ENCODE data around the gene NAPB.

Gene NAPB

GRCh38 chr20:23437126-23437899 lies 16.0 kb upstream of the NAPB start:
- DNase-seq = no peak

DNA sequence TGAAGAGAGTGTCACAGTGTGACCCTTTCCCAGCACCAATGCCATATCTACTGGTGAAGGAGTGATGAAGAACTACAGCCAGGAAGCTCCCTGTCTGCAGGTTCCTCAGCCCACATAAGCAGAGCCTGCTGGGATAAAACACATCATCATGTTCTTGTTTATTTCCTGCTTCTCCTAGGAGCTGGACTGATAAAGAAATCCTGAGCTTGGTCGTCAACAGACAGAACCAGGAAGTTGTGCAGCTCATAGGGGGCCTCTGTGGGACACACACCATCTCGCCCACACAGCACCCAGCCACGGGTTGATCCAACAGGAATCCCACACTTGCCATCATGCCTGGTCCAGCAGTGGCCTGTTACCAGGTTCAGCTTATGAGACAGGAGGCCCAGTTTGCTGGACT lies 15.4 kb upstream of the NAPB start:
- DNase-seq = no peak

DNA sequence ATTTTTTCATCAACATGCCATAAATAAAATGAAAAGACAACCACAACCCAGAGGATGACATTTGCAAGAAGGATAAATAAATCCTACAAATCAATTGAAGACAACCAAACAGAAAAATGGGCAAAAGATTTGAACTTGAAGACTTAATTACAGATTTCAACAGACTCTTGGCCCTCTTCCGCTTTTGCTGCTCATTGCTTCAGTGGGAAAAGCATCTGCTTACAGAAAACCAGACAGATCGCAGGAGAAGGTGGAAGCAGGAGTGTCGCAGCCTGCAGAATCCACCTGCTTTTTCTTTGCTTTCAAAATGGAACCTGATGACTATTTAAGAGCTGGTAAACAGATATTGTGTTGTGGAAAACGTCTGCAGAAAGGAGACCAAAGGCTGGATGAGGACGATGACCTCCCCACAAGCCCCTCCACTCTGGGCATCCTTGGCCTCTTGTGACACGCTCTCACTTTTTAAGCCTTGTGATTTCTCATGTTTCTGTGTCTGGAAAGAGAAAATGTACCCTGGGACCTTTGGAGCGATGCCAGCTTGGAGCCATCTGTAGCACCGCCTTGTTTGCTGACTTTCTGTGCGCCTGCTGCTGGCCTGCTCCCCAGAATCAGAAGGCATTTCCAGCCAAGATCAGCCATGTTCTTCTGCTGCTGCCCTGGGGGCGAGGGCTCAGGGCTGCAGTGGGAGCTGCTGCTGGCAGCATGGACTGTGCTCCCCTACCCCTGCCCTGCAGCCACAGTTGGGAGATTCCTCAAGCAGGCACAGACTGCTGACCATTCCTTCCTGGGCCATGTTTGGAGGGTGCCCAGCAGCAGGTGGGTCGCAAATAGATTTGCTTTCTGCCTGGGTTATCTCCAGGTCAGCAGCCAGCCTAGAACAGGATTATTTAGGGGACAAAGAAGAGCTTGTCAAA lies 14.6 kb upstream of the NAPB start:
- no peak for DNase-seq

DNA sequence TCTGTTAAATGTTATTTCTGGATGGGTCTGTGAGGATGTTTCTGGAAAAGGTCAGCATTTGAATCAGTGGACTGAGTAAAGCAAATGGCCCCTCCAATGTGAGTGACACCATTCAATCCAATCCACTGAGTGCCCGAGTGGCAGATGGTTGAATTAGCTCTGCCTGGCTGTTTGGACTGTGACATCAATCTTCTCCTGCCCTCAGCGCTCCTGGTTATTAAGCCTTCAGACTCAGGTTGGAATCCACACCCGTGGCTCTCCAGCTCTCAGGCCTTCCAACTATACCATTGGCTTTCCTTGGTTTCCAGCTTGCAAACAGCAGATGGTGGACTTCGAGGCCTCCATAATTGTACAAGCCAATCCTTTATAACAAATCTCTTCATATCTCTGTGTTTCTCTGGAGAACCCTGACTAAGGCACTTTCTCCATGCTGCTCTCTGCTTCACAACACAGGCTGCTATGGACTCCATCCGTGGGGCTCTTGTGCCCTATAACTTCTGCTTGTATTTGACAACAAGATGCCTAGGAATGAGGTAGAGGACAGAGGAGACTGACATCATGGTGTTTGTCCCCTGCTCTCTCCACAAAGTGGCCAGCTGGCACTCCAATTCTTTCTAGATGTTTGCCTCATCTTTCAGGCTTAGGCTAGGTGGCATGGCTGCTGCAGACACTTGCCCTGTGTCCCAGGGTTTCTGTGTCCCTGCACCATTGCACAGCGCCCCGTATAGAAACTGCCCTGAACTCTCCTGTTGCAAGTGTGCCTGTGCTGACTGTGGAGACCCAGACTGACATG lies 13.4 kb upstream of the NAPB start:
- DNase-seq = no peak

- DNase-seq = no peak
Measured at GRCh38 chr20:23433628-23434027, 12.3 kb upstream of the NAPB start.

- DNase-seq = no peak
Measured at GRCh38 chr20:23425129-23425528, 3.8 kb upstream of the NAPB start.

- DNase-seq = peak; percentile 20
Measured at GRCh38 chr20:23419995-23420901, 1.0 kb downstream of the NAPB start.

GRCh38 chr20:23419657-23419994 lies 1.7 kb downstream of the NAPB start:
- DNase-seq = no peak

- no peak for DNase-seq
Measured at GRCh38 chr20:23417861-23418260, 3.4 kb downstream of the NAPB start.

GRCh38 chr20:23415959-23416583 lies 5.2 kb downstream of the NAPB start:
- DNase-seq = no peak

GRCh38 chr20:23415555-23415954 lies 5.7 kb downstream of the NAPB start:
- no peak for DNase-seq

DNA sequence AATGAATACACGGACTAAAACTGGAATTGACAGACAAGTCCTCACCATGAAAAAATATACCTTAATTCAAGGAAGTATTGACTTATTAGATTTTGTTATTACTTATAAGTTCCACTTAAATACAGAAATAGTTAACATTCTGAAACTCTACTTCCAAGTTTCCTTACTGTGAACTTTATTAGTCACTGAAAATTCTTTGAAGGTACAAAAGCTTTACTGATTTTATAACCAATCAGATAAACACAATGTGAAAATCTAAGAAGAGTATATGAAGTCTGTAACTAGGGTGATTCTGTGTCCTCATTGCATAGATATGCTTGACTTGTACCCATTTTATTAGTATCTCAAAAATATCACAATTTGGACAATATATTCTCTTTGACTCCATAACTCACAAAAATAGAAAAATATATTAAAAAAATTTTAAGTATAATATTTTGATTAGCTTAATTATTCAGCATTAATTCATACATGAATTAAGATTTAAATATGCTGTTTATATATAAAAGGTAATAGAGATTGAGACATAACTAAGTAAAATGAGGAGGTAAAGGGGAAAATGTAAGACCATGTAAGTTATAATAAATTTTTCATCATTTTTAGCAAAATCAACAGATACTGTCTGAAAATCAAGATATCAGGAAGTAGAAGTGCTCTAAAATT lies 6.6 kb downstream of the NAPB start:
- DNase-seq = no peak

DNA sequence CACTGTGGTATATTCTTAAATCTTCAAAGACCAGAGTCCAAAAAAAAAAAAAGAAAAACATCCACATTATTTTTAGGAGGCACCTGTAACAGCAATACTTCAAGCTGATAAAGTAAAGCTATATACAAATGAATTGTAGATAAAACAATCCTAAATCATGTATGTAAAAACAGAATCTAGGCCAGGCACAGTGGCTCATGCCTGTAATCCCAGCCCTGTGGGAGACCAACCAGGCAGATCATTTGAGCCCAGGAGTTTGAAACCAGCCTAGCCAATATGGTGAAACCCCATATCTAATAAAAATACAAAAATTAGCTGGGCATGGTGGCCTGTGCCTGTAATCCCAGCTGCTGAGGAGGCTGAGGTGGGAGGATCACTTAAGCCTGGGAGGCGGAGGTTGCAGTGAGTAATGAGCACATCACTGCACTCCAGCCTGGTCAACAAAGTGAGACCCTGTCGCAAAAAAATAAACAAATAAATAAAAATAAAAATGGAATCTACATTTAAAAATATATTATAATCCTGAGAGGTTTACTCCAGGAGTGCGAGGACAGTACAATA lies 7.3 kb downstream of the NAPB start:
- DNase-seq = no peak

DNA sequence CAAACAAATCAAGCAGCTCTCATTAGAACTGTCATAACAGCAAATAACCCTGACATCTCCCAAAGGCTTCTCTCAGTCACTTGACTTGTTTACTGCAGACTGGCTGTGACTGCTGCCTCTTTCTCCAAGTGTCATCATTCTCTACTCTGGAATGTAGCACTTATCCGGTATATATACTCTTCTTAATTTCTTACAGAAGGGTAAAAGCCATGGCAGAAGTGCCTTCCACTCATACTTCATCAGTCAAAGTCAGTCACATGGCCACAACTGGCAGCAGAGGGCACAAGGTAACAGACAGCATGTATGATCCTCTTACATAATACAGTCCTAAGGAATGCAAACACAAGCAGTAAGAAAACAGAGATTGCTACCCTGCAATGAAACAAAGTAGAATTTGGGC lies 9.3 kb downstream of the NAPB start:
- peak; percentile 21 for DNase-seq

DNA sequence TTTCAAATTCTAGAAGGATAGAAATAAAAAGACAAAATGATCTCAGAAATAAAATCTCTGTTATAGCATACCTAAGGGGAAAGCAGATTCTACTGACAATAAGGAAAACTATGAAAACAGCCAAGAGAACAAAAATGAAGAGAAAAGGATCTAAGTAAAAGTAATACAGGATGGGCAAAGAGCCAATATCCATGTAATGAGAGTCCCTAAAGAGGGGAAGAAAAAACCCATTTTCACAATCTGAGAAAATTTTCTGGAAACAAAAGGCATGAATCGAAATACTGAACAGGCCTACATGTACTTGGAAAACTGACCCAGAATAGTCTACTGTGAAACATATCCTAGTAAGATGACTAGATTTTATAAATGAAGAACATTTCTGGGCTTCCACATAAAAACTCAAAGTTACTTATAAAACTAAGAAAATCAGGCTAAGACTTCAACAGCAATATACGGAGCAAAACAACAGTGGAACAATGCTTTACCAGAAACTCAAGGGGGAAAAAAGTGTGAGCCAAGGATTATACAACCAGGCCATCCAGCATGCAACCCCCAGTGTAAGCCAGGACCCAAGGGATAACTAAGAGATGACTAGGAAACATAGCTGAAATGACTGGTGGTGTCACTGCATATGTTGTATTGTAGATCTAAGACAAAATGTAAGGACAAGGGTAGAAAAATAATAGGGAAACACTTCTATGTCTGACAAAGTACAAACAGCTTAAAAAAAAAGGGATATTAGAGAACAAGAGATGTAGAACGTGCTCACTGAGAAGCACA lies 10.2 kb downstream of the NAPB start:
- no peak for DNase-seq

DNA sequence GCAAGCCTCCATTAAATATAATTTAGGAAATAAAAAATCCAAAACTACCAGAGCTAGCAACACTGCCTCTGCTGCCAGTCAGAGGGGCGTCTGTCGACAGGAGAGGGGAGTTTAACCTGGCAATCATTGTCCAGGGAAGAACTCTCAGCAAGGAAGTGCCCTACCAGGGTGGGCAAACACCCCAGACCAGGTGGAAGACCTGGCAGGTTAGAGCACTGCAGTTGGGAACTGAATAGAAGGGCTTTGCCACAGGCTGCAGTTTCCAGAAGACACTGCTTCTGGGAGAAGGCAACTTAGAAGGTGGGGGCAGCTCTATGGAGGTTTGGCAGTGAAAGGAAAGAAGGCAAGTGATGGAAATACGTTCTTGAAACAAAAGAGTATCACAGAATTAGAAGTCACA lies 11.5 kb downstream of the NAPB start:
- no peak for DNase-seq

DNA sequence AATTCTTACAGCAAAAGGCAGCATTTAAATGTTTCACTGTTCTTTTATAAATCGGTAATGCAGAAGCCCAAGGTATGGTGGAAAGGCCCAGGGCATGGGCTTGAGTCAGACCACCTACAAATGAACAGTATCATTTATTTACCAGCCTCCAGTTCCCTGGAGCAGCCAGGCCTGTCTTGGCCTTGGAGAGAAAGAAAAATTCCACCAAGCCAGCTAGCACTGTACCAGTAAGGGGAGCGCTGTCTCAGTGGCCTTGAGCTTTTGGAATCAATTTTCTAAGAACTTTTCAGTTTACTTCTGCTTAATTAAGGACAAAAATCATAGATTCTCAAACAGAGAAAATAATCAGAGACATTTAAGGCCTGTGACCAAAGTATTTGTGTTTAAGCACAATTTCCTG lies 12.3 kb downstream of the NAPB start:
- no peak for DNase-seq

- no peak for DNase-seq
Measured at GRCh38 chr20:23407781-23408464, 13.4 kb downstream of the NAPB start.

GRCh38 chr20:23406880-23407279 lies 14.4 kb downstream of the NAPB start:
- no peak for DNase-seq

DNA sequence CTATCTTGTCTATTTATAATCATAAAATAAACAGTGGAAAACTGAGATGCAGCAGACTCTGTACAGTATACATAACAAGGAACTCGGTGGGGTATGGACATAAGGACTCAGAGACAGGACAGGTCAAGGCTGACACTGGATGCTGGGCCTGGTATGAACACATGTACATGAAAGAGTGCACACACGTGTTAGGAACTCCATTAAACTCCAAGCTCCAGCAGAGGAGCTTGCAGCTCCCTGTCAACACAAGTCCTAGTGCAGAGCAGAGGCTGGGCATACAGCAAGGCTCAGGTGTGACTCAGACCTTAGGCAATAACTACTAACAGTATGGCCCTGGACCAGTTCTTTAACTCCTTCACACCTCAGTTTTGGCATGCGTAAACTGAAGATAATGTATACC lies 17.1 kb downstream of the NAPB start:
- DNase-seq = no peak

All from GF-D8 (cell line).